Testis (tissue), 3 donors: ENCODE data around the gene STARD5. TPM values are rescaled to one million over a fixed set of nuclear protein-coding genes. Genes with fewer than 3 reads are reported as not detected.

ENCODE experiments used
- DNase-seq: peaks from one replicate; pipeline ENCODE4 v3.0.0-alpha.2; 2019
- H3K27ac ChIP-seq, 2 donors: fragments of 200-600 bp; sonication (generic); one replicate each; pipeline ENCODE4 v1.5.1; 2019
- H3K27me3 ChIP-seq: fragments of 200-600 bp; sonication (generic); one replicate; pipeline ENCODE4 v1.5.1; 2019
- H3K36me3 ChIP-seq: fragments of 200-600 bp; sonication (generic); one replicate; pipeline ENCODE4 v1.5.1; 2017; ENCODE audit warnings: low read depth; ENCODE audit errors: missing control alignments
- H3K4me1 ChIP-seq: fragments of 200-600 bp; sonication (generic); one replicate; pipeline ENCODE4 v1.5.1; 2019
- H3K4me3 ChIP-seq, 2 donors: fragments of 200-600 bp; sonication (generic); one replicate each; pipeline ENCODE4 v1.5.1; 2017 to 2019
- H3K9me3 ChIP-seq: fragments of 200-600 bp; sonication (generic); one replicate; pipeline ENCODE4 v1.5.1; 2017
- POLR2A ChIP-seq: fragments of 450-650 bp; IDR thresholded peaks from one replicate; pipeline ENCODE4 v1.6.1; 2017; ENCODE audit warnings: antibody characterized with exemption, mild to moderate bottlenecking, moderate library complexity
- WGBS, 2 donors: methylation state at CpG; one replicate each; pipeline ENCODE4 v1.1.5; 2018; 5-methylcytosine and 5-hydroxymethylcytosine counted together
- intact Hi-C: fragments of 100-400 bp; cut with DNase I; formaldehyde crosslinking; loops from one replicate; pipeline ENCODE4 v1.15.1; 2023; ENCODE audit warnings: low total_unique reads
- polyA plus RNA-seq: library from polyadenylated mRNA; stranded (reverse); fragments of 350-450 nt; fragmentation: Illumina TruSeq; extraction: RNeasy Lipid Tissue Mini Kit (QIAGEN cat#74804); gene quantifications from one replicate; pipeline ENCODE4 v1.2.3, GENCODE V29; 2014; ENCODE audit warnings: low read depth, low replicate concordance; ENCODE audit not compliant: insufficient read depth
- total RNA-seq, 2 donors: library from RNA; depleted of rRNA; stranded (reverse); fragments of >200 nt; gene quantifications; one replicate each; pipeline ENCODE4 v1.2.3, GENCODE V29; 2016
- TF ChIP-seq, protein P1 (sequence below), 3 experiments: fragments of 450-650 bp in 2 of 3; fragments of 200-600 bp in 1 of 3; sonication (generic) in 1 of 3; IDR thresholded peaks; one replicate each; pipeline ENCODE4 v1.5.1; 2016 to 2019; ENCODE audit warnings: antibody characterized with exemption in 3 of 3, mild to moderate bottlenecking in 2 of 3, moderate library complexity in 1 of 3

STARD5 gene
- total and polyA plus RNA-seq, 3 donors from 2014 or later: 8.7 to 16.2 (median 15.7) TPM

- no peak overlapping the region for H3K4me3 ChIP-seq
- DNase-seq: no peak
- H3K27ac ChIP-seq: peak overlapping the region in 1 of 2 donors; percentile 50
- H3K9me3 ChIP-seq: no peaks in the 10 kb centered on the region
- H3K4me1 ChIP-seq: peaks cover 16% of the 10 kb centered on the region
- no peaks in the 10 kb centered on the region for H3K27me3 ChIP-seq
- 93 to 95% methylated on average over 5 of the region's 5 CpGs for WGBS, 2 donors
- intact Hi-C loops: no loop called here
- no peak for TF ChIP-seq POLR2A
- TF ChIP-seq, protein P1, sequence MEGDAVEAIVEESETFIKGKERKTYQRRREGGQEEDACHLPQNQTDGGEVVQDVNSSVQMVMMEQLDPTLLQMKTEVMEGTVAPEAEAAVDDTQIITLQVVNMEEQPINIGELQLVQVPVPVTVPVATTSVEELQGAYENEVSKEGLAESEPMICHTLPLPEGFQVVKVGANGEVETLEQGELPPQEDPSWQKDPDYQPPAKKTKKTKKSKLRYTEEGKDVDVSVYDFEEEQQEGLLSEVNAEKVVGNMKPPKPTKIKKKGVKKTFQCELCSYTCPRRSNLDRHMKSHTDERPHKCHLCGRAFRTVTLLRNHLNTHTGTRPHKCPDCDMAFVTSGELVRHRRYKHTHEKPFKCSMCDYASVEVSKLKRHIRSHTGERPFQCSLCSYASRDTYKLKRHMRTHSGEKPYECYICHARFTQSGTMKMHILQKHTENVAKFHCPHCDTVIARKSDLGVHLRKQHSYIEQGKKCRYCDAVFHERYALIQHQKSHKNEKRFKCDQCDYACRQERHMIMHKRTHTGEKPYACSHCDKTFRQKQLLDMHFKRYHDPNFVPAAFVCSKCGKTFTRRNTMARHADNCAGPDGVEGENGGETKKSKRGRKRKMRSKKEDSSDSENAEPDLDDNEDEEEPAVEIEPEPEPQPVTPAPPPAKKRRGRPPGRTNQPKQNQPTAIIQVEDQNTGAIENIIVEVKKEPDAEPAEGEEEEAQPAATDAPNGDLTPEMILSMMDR (IDR thresholded peaks at IDR 0.05): no peak
- H3K36me3 ChIP-seq: no peaks in the 10 kb centered on the region
Observed at GRCh38 chr15:81313686-81314085, 10.3 kb downstream of the STARD5 start.

- no peak for TF ChIP-seq POLR2A
- TF ChIP-seq, protein P1 (IDR thresholded peaks at IDR 0.05): no peak
- H3K9me3 ChIP-seq: no peaks in the 10 kb centered on the region
Observed at GRCh38 chr15:81312790-81313543, 11.0 kb downstream of the STARD5 start.

DNA sequence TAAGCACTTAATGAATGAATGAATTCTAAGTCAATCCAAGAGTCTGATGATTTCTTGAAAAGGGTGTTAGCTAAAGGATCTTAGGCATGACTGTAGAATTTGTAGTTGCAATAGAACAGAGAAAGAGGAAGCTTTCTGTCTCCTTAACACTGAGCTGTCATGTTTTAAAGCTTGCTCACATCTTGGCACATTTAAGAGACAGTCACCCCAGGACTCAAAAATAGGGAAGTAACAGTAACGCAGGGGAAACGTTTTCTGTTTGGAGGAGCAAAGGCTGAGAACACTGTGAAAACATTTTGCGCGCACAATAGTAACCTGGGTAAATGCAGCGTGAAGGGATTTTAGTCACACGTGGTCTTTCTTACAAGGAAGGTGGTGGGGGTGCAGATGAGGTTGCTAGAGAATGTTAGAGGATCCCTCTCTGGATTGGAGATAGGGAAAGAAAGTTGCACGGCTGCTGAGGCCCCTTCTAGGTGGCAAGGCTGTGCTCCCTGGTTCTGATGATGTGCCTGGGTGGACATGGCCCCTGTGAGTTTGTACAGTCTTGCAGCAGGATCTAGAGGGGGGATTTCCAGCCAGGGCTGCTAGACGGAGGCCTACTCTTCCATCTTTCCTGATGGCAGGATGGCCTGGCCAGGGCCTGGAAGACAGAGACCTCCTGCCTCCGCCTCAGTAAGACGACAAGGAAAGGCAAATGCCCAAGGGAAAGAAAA, 12.0 kb downstream of the STARD5 start:
- WGBS, 2 donors: 76 to 82% methylated on average over 10 of the region's 10 CpGs
- Histone ChIP-seq H3K4me1 (peaks cover 16% of the 10 kb centered on the region), H3K9me3 (no peaks in the 10 kb centered on the region), H3K27me3 (no peaks in the 10 kb centered on the region), H3K36me3 (no peaks in the 10 kb centered on the region), H3K27ac (peak overlapping the region in 1 of 2 donors; percentile 50), H3K4me3 (no peak overlapping the region)
- intact Hi-C loops: no loop called here
- no peak for DNase-seq
- no peak for TF ChIP-seq POLR2A

More at GRCh38 chr15:81312790-81313543, 11.0 kb downstream of the STARD5 start:
- 67 to 78% methylated on average over 22 of the region's 22 CpGs for WGBS, 2 donors
- H3K36me3 ChIP-seq: no peaks in the 10 kb centered on the region
- intact Hi-C loops: no loop called here
- peak; percentile 77 for DNase-seq
- peak overlapping the region in 1 of 2 donors; percentile 50 for H3K27ac ChIP-seq
- H3K4me1 ChIP-seq: peaks cover 16% of the 10 kb centered on the region
- H3K27me3 ChIP-seq: no peaks in the 10 kb centered on the region
- H3K4me3 ChIP-seq: no peak overlapping the region

- Histone ChIP-seq H3K27ac (no peak overlapping the region), H3K9me3 (no peaks in the 10 kb centered on the region), H3K4me1 (peaks cover 16% of the 10 kb centered on the region), H3K36me3 (no peaks in the 10 kb centered on the region), H3K27me3 (no peaks in the 10 kb centered on the region), H3K4me3 (no peak overlapping the region)
- no peak for DNase-seq
- 80 to 93% methylated on average over 5 of the region's 5 CpGs for WGBS, 2 donors
- TF ChIP-seq, protein P1 (IDR thresholded peaks at IDR 0.05): no peak
- no peak for TF ChIP-seq POLR2A
- intact Hi-C loops: no loop called here
Observed at GRCh38 chr15:81310480-81310879, 13.5 kb downstream of the STARD5 start.

- Histone ChIP-seq H3K27ac (no peak overlapping the region), H3K9me3 (no peaks in the 10 kb centered on the region), H3K27me3 (no peaks in the 10 kb centered on the region), H3K4me1 (peaks cover 16% of the 10 kb centered on the region), H3K4me3 (no peak overlapping the region), H3K36me3 (no peaks in the 10 kb centered on the region)
- WGBS, 2 donors: 89 to 94% methylated on average over 8 of the region's 8 CpGs
- TF ChIP-seq POLR2A: no peak
- TF ChIP-seq, protein P1 (IDR thresholded peaks at IDR 0.05): no peak
- intact Hi-C loops: no loop called here
- DNase-seq: no peak
Observed at GRCh38 chr15:81309647-81310450, 14.1 kb downstream of the STARD5 start.
